Spleen (tissue), 11 donors: ENCODE measurements around the gene PMVK. TPM values are rescaled to one million over a fixed set of nuclear protein-coding genes. Genes with fewer than 3 reads are reported as not detected.

ENCODE experiments used
- DNase-seq: peaks from one replicate; pipeline ENCODE4 v3.0.0-alpha.2; 2020
- H3K27ac ChIP-seq, 8 donors: fragments of 200-600 bp; sonication (generic) in 7 of 8; 1 replicate in 4 of 8; 2 replicates in 4 of 8; pipeline versions ENCODE4 v1.5.0 to v1.8.0; 2016 to 2021; ENCODE audit warnings: inconsistent platforms in 4 of 8, mild to moderate bottlenecking in 4 of 8, moderate library complexity in 1 of 8
- H3K27me3 ChIP-seq, 7 donors: fragments of 200-600 bp; sonication (generic) in 6 of 7; replicated peaks in 1 of 7; 1 replicate in 4 of 7; 2 replicates in 3 of 7; pipeline versions ENCODE4 v1.5.0 to v1.8.0; 2016 to 2021; ENCODE audit warnings: inconsistent platforms in 3 of 7, mild to moderate bottlenecking in 1 of 7
- H3K36me3 ChIP-seq, 6 donors: fragments of 200-600 bp; sonication (generic) in 5 of 6; 1 replicate in 4 of 6; 2 replicates in 2 of 6; pipeline versions ENCODE4 v1.5.0 to v1.8.0; 2016 to 2021; ENCODE audit warnings: inconsistent platforms in 2 of 6
- H3K4me1 ChIP-seq, 6 donors: fragments of 200-600 bp; sonication (generic) in 5 of 6; 1 replicate in 3 of 6; 2 replicates in 3 of 6; pipeline versions ENCODE4 v1.5.0 to v1.8.0; 2016 to 2021; ENCODE audit warnings: inconsistent platforms in 3 of 6
- H3K4me3 ChIP-seq, 8 donors: fragments of 200-600 bp; sonication (generic) in 7 of 8; 1 replicate in 4 of 8; 2 replicates in 4 of 8; pipeline versions ENCODE4 v1.5.0 to v1.8.0; 2016 to 2021; ENCODE audit warnings: inconsistent platforms in 4 of 8, mild to moderate bottlenecking in 4 of 8, moderate library complexity in 2 of 8
- H3K9me3 ChIP-seq, 8 donors: fragments of 200-600 bp; sonication (generic) in 7 of 8; 1 replicate in 4 of 8; 2 replicates in 4 of 8; pipeline versions ENCODE4 v1.5.0 to v1.8.0; 2016 to 2021; ENCODE audit warnings: inconsistent platforms in 4 of 8
- POLR2A ChIP-seq, 3 donors: fragments of 450-650 bp; IDR thresholded peaks; one replicate each; pipeline ENCODE4 v1.5.1; 2017; ENCODE audit warnings: antibody characterized with exemption in 3 of 3, mild to moderate bottlenecking in 1 of 3
- POLR2AphosphoS5 ChIP-seq, 3 donors: sonication (generic); formaldehyde crosslinking; IDR thresholded peaks; one replicate each; pipeline ENCODE4 v1.5.1; 2017; ENCODE audit warnings: antibody characterized with exemption in 3 of 3
- WGBS, 5 donors: extraction: QIAGEN DNeasy Blood & Tissue Kit in 3 of 5; methylation state at CpG; one replicate each; pipeline versions ENCODE4 v1.1.5 to v1.1.7; 2013 to 2018; 5-methylcytosine and 5-hydroxymethylcytosine counted together
- intact Hi-C: fragments of 100-400 bp; cut with DNase I; formaldehyde crosslinking; loops from one replicate; pipeline ENCODE4 v1.15.0; 2023; ENCODE audit warnings: low total_unique reads
- polyA plus RNA-seq, 3 donors: library from polyadenylated mRNA; stranded (reverse); fragments of 200-250 nt; gene quantifications; one replicate each; pipeline ENCODE4 v1.2.1, GENCODE V29; 2013
- total RNA-seq, 7 donors: library from RNA; depleted of rRNA in 3 of 7; stranded (reverse); fragments of >200 nt in 3 of 7; fragmentation: NEBNext Ultra II Directional in 4 of 7; extraction: Animal tissue kit (Norgen Biotek cat#: 25700) in 4 of 7; gene quantifications; one replicate each; pipeline versions ENCODE4 v1.1.0 to v1.2.1, GENCODE V29; 2016 to 2021
- TF ChIP-seq, protein P1 (sequence below), 11 experiments: fragments of 200-600 bp in 7 of 11; fragments of 450-650 bp in 4 of 11; sonication (generic) in 4 of 11; IDR thresholded peaks in 8 of 11; conservative IDR thresholded peaks in 3 of 11; 1 replicate in 7 of 11; 2 replicates in 4 of 11; pipeline versions ENCODE4 v1.4.0 to v1.8.0; 2016 to 2021; ENCODE audit warnings: antibody characterized with exemption in 11 of 11, inconsistent platforms in 4 of 11, mild to moderate bottlenecking in 1 of 11
- donor health status: healthy with polysubstance abuse.
- donor health status: DM: no; HTN: no; CAD: no; lungs with moderate emphysema.
- donor health status: DM: no; HTN: no; CAD: no.
- donor health status: Bipolar disorder and iron deficiency.
- donor health status: healthy.
- donor health status: DM: no; HTN: no; CAD: no.
- donor health status: DM: yes; HTN: yes; CAD: no.

The PMVK gene
- total and polyA plus RNA-seq, 10 donors, result 12.4 to 68.8 (median 35.4) TPM

DNA sequence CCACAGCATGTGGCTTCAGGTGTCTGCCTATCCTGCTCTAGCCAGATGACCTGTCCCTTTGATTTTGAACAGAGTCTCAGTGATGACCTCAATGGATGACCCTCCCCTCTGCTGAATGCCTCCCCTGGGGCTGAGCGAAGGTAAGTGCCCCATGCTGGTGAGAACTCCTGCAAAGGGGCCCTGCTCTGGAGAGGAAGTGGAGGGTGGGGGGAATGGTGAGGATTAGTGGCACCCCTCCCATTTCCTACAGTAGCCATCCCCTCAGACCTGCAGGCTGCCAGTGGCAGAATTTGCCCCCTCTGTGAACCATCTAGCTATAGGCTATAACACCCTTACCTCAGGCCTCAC lies 3.7 kb upstream of the PMVK start:
- intact Hi-C loops, result no loop called here
- DNase-seq, result no peak
- TF ChIP-seq, protein P1, sequence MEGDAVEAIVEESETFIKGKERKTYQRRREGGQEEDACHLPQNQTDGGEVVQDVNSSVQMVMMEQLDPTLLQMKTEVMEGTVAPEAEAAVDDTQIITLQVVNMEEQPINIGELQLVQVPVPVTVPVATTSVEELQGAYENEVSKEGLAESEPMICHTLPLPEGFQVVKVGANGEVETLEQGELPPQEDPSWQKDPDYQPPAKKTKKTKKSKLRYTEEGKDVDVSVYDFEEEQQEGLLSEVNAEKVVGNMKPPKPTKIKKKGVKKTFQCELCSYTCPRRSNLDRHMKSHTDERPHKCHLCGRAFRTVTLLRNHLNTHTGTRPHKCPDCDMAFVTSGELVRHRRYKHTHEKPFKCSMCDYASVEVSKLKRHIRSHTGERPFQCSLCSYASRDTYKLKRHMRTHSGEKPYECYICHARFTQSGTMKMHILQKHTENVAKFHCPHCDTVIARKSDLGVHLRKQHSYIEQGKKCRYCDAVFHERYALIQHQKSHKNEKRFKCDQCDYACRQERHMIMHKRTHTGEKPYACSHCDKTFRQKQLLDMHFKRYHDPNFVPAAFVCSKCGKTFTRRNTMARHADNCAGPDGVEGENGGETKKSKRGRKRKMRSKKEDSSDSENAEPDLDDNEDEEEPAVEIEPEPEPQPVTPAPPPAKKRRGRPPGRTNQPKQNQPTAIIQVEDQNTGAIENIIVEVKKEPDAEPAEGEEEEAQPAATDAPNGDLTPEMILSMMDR (IDR thresholded peaks at IDR 0.05 in 8 of 11, conservative IDR thresholded peaks at IDR 0.05 in 3 of 11), result no peak
- TF ChIP-seq POLR2A (IDR thresholded peaks at IDR 0.05) (no peak), POLR2AphosphoS5 (IDR thresholded peaks at IDR 0.05) (no peak)
- Histone ChIP-seq H3K36me3 (peaks cover 0 to 10% (median 6%) of the 10 kb centered on the region in 6 donors), H3K27ac (peak overlapping the region in 7 of 8 donors; percentile 19 to 99 (median 84)), H3K4me3 (no peak overlapping the region), H3K9me3 (no peaks in the 10 kb centered on the region), H3K4me1 (peaks cover 61 to 93% (median 82%) of the 10 kb centered on the region in 6 donors), H3K27me3 (no peaks in the 10 kb centered on the region)
- WGBS, 5 donors, result 46 to 74% (median 55%) methylated on average over 1 of the region's 1 CpG; no CpG with 5 or more reads in 1 of the 5 donors

DNA sequence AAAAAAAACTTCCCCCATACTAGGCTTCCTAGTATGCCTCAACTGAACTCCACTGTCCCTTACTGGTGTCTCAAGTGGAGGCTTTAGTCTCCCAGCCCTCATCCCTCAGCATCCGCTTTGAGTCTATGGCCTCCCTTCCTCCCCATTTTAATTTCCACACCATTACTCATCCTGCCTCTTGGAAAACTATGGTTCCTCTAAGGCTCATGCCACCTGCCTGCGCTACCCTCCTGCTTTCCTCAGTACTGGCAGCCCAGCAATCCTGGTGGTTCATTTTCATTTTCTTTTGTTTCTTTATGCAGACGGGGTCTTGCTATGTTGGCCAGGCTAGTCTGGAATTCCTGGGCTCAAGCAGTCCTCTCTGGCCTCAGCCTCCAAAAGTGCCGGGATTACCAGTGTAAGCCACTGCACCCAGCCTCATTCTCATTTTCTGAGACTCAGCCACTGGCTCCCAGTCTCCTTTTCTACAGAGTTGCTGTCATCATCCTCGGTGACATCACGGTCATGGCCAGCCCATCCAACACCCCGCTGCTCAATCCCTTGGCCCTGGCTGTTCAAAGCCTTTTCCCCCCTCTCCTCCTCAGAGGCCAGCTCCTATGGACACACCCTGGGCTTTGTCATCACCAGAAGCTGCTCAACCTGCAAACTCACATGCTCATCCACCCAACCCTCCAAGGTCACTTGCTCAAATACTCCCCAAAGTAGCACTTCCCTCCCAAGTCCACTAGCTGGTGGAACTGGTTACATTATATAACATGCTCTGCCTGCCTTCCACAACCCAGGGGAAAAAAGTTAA lies 2.3 kb upstream of the PMVK start:
- no peaks in the 10 kb centered on the region for H3K36me3 ChIP-seq
- no peaks in the 10 kb centered on the region for H3K9me3 ChIP-seq
- intact Hi-C loops, result no loop called here
- no peak for DNase-seq
- WGBS, 5 donors, result 91 to 99% (median 95%) methylated on average over 7 of the region's 7 CpGs
- no peak overlapping the region for H3K4me3 ChIP-seq
- H3K4me1 ChIP-seq, result peaks cover 54 to 93% (median 72%) of the 10 kb centered on the region in 6 donors
- no peaks in the 10 kb centered on the region for H3K27me3 ChIP-seq
- peak overlapping the region; percentile 94 to 99 (median 98) for H3K27ac ChIP-seq
- TF ChIP-seq POLR2AphosphoS5 (IDR thresholded peaks at IDR 0.05), result no peak
- TF ChIP-seq, protein P1 (IDR thresholded peaks at IDR 0.05 in 8 of 11, conservative IDR thresholded peaks at IDR 0.05 in 3 of 11), result no peak

DNA sequence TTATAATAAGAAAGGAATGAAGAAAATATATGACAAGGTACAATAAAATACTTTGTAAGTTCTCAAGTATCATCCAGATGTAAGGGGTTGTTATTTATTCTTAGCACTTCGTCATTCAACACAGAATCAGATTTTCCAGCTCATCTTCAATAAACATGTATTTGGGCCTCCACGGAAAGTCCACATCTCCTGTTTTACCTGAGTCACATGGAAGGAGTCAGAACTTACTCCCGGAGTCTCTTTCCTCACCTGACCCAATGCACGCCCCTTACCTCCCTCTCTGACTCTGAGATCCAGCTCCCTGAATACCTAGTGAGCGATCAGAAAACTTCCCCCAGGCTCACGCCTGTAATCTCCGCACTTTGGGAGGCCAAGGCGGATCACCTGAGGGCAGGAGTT lies 1.5 kb upstream of the PMVK start:
- no peak for DNase-seq
- Histone ChIP-seq H3K4me3 (peak overlapping the region in 4 of 8 donors; percentile 56 to 81 (median 67)), H3K27ac (peak overlapping the region; percentile 94 to 99 (median 98)), H3K4me1 (peaks cover 46 to 90% (median 64%) of the 10 kb centered on the region in 6 donors), H3K27me3 (no peaks in the 10 kb centered on the region), H3K36me3 (no peaks in the 10 kb centered on the region), H3K9me3 (no peaks in the 10 kb centered on the region)
- intact Hi-C loops, result no loop called here
- 82 to 93% (median 89%) methylated on average over 8 of the region's 8 CpGs for WGBS, 5 donors
- TF ChIP-seq POLR2A (IDR thresholded peaks at IDR 0.05) (no peak), POLR2AphosphoS5 (IDR thresholded peaks at IDR 0.05) (no peak)
- TF ChIP-seq, protein P1 (IDR thresholded peaks at IDR 0.05 in 8 of 11, conservative IDR thresholded peaks at IDR 0.05 in 3 of 11), result no peak
